K562 (cell line): ENCODE data around the gene CACNA1A. TPM values are rescaled to one million over a fixed set of nuclear protein-coding genes. Genes with fewer than 3 reads are reported as not detected.

ENCODE experiments used
- ELF2 ChIP-seq: fragments of 250-450 bp; sonication (Bioruptor Pico); IDR thresholded peaks from 2 replicates; pipeline ENCODE4 v1.5.0; 2021; ENCODE audit warnings: mild to moderate bottlenecking
- PRPF4 ChIP-seq: fragments of 200-400 bp; formaldehyde crosslinking; IDR thresholded peaks from one replicate; pipeline ENCODE4 v1.6.1; 2017; ENCODE audit warnings: low read length, low read depth, mild to moderate bottlenecking; ENCODE audit not compliant: insufficient read depth, poor library complexity, severe bottlenecking
- ZBTB7A ChIP-seq: IDR thresholded peaks from 2 replicates; pipeline ENCODE4 v1.6.1; 2011; ENCODE audit warnings: low read depth, mild to moderate bottlenecking, low read length, moderate library complexity, borderline replicate concordance; ENCODE audit not compliant: control insufficient read depth
- ZEB2 ChIP-seq: fragments of 450-650 bp; IDR thresholded peaks from 2 replicates; pipeline ENCODE4 v1.6.1; 2016
- ZNF561 ChIP-seq: fragments of 450-650 bp; formaldehyde crosslinking; conservative IDR thresholded peaks from 2 replicates; pipeline ENCODE4 v1.4.0; 2020; ENCODE audit warnings: mild to moderate bottlenecking, moderate library complexity
- polyA plus RNA-seq, 8 experiments: library from polyadenylated mRNA; depleted of rRNA in 4 of 8; stranded (reverse) in 5 of 8; unstranded in 3 of 8; fragments of >200 nt; fragmentation: Nextera tagmentation in 2 of 8; fragmentation: Illumina TruSeq in 1 of 8; extraction: Ambion mirVana in 2 of 8; extraction: Trizol in 1 of 8; gene quantifications; 2 replicates each; pipeline versions ENCODE4 v1.2.1 to v1.2.3, GENCODE V29; 2011 to 2014; ENCODE audit warnings: inconsistent platforms in 1 of 8, missing spikeins in 1 of 8
- total RNA-seq, 7 experiments: library from RNA; depleted of rRNA in 6 of 7; stranded (reverse); fragments of >200 nt in 6 of 7; fragmentation: Illumina TruSeq in 2 of 7; extraction: Trizol in 2 of 7; gene quantifications; 2 replicates each; pipeline versions ENCODE4 v1.2.1 to v1.2.3, GENCODE V29; 2011 to 2021; ENCODE audit warnings: low replicate concordance in 1 of 7
- TF ChIP-seq, protein P1 (sequence below): fragments of 250-450 bp; sonication (Bioruptor Pico); IDR thresholded peaks from 2 replicates; pipeline ENCODE4 v1.4.0; 2020
- TF ChIP-seq, protein P2 (sequence below): sonication (generic); IDR thresholded peaks from 2 replicates; pipeline ENCODE4 v1.6.1; 2016
- TF ChIP-seq, protein P3 (sequence below): fragments of 450-650 bp; IDR thresholded peaks from 2 replicates; pipeline ENCODE4 v1.6.1; 2017; ENCODE audit warnings: antibody characterized with exemption, mild to moderate bottlenecking
- TF ChIP-seq, protein P4 (sequence below): fragments of 450-650 bp; conservative IDR thresholded peaks from 2 replicates; pipeline ENCODE4 v1.6.1; 2016; ENCODE audit warnings: missing genetic modification characterization, low read depth, mild to moderate bottlenecking, missing compliant biosample characterization, moderate library complexity
- TF ChIP-seq, protein P5 (sequence below): fragments of 250-450 bp; sonication (Bioruptor Pico); IDR thresholded peaks from 2 replicates; pipeline ENCODE4 v1.5.0; 2021; ENCODE audit warnings: mild to moderate bottlenecking, moderate library complexity

CACNA1A gene
- total and polyA plus RNA-seq, 9 of the 15 experiments (the other 6 are each of a cell fraction or from before 2014, with no cell fraction given), result 0.03 to 0.20 (median 0.09) TPM; not detected in 1

DNA sequence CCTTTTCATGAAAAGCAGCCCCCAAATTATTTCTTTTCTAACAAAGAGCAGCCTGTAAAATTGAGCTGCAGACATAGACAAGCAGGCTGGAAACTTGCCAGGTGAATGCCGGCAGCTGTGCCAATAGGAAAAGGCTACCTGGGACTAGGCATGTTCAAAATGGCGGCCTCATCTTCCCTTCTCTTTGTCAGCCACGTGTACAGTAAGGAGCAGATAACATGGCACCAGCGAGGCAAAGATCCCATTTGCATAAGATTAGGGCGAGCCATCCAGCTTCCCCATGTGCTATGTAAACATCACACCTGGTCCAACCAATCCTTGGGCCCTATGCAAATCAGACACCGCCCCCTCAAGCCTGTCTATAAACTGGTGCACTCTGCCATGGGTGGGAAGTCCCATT is 31.2 kb upstream of the CACNA1A start (continued):
- TF ChIP-seq, protein P1, sequence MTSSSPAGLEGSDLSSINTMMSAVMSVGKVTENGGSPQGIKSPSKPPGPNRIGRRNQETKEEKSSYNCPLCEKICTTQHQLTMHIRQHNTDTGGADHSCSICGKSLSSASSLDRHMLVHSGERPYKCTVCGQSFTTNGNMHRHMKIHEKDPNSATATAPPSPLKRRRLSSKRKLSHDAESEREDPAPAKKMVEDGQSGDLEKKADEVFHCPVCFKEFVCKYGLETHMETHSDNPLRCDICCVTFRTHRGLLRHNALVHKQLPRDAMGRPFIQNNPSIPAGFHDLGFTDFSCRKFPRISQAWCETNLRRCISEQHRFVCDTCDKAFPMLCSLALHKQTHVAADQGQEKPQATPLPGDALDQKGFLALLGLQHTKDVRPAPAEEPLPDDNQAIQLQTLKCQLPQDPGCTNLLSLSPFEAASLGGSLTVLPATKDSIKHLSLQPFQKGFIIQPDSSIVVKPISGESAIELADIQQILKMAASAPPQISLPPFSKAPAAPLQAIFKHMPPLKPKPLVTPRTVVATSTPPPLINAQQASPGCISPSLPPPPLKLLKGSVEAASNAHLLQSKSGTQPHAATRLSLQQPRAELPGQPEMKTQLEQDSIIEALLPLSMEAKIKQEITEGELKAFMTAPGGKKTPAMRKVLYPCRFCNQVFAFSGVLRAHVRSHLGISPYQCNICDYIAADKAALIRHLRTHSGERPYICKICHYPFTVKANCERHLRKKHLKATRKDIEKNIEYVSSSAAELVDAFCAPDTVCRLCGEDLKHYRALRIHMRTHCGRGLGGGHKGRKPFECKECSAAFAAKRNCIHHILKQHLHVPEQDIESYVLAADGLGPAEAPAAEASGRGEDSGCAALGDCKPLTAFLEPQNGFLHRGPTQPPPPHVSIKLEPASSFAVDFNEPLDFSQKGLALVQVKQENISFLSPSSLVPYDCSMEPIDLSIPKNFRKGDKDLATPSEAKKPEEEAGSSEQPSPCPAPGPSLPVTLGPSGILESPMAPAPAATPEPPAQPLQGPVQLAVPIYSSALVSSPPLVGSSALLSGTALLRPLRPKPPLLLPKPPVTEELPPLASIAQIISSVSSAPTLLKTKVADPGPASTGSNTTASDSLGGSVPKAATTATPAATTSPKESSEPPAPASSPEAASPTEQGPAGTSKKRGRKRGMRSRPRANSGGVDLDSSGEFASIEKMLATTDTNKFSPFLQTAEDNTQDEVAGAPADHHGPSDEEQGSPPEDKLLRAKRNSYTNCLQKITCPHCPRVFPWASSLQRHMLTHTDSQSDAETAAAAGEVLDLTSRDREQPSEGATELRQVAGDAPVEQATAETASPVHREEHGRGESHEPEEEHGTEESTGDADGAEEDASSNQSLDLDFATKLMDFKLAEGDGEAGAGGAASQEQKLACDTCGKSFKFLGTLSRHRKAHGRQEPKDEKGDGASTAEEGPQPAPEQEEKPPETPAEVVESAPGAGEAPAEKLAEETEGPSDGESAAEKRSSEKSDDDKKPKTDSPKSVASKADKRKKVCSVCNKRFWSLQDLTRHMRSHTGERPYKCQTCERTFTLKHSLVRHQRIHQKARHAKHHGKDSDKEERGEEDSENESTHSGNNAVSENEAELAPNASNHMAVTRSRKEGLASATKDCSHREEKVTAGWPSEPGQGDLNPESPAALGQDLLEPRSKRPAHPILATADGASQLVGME, result no peak
- no peak for TF ChIP-seq ZEB2
- TF ChIP-seq, protein P2, sequence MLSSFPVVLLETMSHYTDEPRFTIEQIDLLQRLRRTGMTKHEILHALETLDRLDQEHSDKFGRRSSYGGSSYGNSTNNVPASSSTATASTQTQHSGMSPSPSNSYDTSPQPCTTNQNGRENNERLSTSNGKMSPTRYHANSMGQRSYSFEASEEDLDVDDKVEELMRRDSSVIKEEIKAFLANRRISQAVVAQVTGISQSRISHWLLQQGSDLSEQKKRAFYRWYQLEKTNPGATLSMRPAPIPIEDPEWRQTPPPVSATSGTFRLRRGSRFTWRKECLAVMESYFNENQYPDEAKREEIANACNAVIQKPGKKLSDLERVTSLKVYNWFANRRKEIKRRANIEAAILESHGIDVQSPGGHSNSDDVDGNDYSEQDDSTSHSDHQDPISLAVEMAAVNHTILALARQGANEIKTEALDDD, result no peak
- TF ChIP-seq ELF2 (CRISPR knock-in tag), result no peak
- TF ChIP-seq, protein P3, sequence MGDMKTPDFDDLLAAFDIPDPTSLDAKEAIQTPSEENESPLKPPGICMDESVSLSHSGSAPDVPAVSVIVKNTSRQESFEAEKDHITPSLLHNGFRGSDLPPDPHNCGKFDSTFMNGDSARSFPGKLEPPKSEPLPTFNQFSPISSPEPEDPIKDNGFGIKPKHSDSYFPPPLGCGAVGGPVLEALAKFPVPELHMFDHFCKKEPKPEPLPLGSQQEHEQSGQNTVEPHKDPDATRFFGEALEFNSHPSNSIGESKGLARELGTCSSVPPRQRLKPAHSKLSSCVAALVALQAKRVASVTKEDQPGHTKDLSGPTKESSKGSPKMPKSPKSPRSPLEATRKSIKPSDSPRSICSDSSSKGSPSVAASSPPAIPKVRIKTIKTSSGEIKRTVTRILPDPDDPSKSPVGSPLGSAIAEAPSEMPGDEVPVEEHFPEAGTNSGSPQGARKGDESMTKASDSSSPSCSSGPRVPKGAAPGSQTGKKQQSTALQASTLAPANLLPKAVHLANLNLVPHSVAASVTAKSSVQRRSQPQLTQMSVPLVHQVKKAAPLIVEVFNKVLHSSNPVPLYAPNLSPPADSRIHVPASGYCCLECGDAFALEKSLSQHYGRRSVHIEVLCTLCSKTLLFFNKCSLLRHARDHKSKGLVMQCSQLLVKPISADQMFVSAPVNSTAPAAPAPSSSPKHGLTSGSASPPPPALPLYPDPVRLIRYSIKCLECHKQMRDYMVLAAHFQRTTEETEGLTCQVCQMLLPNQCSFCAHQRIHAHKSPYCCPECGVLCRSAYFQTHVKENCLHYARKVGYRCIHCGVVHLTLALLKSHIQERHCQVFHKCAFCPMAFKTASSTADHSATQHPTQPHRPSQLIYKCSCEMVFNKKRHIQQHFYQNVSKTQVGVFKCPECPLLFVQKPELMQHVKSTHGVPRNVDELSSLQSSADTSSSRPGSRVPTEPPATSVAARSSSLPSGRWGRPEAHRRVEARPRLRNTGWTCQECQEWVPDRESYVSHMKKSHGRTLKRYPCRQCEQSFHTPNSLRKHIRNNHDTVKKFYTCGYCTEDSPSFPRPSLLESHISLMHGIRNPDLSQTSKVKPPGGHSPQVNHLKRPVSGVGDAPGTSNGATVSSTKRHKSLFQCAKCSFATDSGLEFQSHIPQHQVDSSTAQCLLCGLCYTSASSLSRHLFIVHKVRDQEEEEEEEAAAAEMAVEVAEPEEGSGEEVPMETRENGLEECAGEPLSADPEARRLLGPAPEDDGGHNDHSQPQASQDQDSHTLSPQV, result peak; percentile 64; the same call in 1 of the 2 replicates
- no peak for TF ChIP-seq ZBTB7A
- TF ChIP-seq, protein P4, sequence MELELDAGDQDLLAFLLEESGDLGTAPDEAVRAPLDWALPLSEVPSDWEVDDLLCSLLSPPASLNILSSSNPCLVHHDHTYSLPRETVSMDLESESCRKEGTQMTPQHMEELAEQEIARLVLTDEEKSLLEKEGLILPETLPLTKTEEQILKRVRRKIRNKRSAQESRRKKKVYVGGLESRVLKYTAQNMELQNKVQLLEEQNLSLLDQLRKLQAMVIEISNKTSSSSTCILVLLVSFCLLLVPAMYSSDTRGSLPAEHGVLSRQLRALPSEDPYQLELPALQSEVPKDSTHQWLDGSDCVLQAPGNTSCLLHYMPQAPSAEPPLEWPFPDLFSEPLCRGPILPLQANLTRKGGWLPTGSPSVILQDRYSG, result 0 out of 2 replicates have a peak, but pooled peaks have one; percentile 56
- TF ChIP-seq ZNF561 (CRISPR knock-in tag), result no peak
- TF ChIP-seq PRPF4, result no peak
- TF ChIP-seq, protein P5, sequence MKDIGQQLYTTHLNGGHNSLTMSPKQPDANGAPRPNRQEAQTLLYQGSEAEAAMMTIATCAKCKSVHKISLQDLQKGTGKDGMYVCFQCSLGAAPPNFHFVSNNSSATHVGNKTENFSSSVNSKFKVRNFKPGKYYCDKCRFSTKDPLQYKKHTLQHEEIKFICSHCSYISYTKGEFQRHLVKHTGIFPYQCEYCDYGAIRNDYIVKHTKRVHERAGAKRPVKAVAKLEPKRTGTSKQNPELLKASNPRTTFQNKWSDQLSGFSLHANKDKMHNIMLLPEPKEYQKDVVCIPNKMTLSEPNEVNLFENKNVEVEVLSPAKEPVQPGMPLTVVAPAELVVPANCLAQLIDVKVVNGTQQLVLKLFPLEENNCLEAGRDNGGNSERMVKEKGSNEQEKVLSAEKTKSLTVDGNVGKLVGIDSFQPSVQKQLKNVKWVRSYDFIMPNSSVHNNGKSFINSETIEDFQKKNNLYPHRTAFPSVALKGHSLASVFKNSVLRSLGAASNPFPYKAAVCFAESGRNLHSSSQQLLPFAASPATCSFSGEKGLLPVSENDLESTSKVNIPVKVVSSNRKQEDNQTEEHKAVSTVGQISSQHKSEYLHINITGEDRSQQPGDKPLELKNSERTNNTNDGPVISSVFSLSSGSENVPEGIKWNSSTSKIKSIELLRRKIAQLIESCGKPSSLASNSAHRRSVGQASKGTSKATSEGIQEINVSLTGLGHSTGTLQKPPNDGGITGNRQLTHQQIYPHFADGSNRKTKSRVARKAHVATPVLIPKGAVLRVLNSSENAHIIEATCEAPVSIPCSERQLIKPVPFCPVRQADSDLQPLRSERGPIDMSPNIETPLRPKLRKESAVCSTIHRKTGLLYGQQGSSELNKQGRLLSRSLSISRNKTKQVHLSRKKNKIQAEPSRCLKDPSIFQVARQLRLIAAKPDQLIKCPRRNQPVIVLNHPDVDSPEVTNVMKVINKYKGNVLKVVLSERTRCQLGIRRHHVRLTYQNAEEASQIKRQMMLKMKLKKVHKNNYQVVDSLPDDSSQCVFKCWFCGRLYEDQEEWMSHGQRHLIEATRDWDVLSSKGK (CRISPR knock-in tag), result no peak
